GM12875 (cell line): ENCODE results near the gene FRMD4A.

Experiments used
- H3K4me3 ChIP-seq: one replicate; pipeline ENCODE4 v1.5.1; 2011; ENCODE audit warnings: low read depth, low read length, control low read depth
- TF ChIP-seq, protein P1 (sequence below): IDR thresholded peaks from 2 replicates; pipeline ENCODE4 v1.5.1; 2011; ENCODE audit warnings: low read depth, mild to moderate bottlenecking, control low read depth, inconsistent platforms, low read length, moderate library complexity, borderline replicate concordance; ENCODE audit not compliant: insufficient read depth

Gene FRMD4A

DNA sequence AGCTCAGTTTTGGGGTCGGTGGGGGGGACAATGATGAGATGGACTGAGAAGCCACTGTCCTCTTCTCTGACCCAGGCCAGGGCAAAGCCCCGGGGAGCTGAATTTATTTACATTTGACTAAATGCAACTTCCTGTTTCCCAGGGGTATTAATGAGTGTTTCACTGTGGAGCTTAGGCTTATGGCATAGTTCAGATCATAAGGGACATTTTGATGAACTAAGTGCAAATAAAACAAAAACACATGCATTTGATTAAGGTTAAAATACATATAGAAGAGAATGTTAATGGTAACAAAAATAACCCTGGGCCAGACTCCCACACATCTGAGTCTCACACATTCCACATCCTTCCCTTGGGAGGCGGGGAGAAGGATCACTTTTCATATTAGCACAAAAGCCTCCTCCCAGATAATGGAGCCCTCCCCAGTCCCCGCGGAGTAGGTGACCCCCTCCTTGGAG, 320.6 kb downstream of the FRMD4A start:
- no peak overlapping the region for H3K4me3 ChIP-seq
- TF ChIP-seq, protein P1, sequence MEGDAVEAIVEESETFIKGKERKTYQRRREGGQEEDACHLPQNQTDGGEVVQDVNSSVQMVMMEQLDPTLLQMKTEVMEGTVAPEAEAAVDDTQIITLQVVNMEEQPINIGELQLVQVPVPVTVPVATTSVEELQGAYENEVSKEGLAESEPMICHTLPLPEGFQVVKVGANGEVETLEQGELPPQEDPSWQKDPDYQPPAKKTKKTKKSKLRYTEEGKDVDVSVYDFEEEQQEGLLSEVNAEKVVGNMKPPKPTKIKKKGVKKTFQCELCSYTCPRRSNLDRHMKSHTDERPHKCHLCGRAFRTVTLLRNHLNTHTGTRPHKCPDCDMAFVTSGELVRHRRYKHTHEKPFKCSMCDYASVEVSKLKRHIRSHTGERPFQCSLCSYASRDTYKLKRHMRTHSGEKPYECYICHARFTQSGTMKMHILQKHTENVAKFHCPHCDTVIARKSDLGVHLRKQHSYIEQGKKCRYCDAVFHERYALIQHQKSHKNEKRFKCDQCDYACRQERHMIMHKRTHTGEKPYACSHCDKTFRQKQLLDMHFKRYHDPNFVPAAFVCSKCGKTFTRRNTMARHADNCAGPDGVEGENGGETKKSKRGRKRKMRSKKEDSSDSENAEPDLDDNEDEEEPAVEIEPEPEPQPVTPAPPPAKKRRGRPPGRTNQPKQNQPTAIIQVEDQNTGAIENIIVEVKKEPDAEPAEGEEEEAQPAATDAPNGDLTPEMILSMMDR = no peak

GRCh38 chr10:14009371-14010100, 321.2 kb downstream of the FRMD4A start:
- TF ChIP-seq, protein P1 = no peak
- H3K4me3 ChIP-seq = peak overlapping the region; percentile 26

DNA sequence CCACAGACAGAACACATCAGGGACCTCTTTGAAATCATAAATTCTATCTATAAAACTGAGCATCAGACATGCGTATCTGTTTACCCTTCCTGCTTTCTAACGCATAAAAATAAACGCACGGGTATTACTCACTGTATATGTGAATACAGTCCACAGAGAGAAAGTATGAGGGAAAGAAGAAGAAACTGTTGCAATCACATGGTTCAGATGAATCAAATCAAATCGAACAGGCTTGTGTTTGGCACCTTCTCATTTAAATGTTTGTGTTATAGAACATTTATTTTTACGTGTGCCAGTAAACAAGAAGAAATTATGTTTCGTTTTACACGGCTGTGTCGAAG, 322.0 kb downstream of the FRMD4A start:
- TF ChIP-seq, protein P1 = no peak
- H3K4me3 ChIP-seq = no peak overlapping the region

DNA sequence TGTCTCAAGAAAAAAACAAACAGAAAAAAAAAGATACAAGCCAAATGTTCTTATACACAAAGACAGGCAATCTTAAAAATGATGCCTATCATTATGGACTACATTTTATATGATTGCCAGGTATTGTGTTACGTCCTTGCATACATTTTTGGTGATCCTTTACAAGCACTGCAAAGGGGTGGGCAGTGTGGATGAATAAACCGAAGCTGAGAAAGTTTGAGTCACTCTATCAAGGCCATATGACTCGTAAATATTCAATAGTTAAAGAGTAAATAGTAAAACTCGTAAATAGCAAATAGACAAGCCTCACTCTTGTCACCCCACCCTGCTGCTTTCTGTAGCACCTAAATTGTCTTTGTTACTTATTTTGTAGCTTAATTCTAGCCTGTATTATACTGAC, 326.2 kb downstream of the FRMD4A start:
- TF ChIP-seq, protein P1 = no peak
- no peak overlapping the region for H3K4me3 ChIP-seq

- no peak overlapping the region for H3K4me3 ChIP-seq
- TF ChIP-seq, protein P1 = no peak
These were observed 327.1 kb downstream of the FRMD4A start for GRCh38 chr10:14003517-14004184.

GRCh38 chr10:14001298-14002040, 329.3 kb downstream of the FRMD4A start:
- TF ChIP-seq, protein P1 = no peak
- no peak overlapping the region for H3K4me3 ChIP-seq
